ENCODE data around the gene FAM131A. TPM values are rescaled to one million over a fixed set of nuclear protein-coding genes. Genes with fewer than 3 reads are reported as not detected.

FAM131A gene
- total RNA-seq, 1 donor from 2014 or later: 17.4 TPM

DNA sequence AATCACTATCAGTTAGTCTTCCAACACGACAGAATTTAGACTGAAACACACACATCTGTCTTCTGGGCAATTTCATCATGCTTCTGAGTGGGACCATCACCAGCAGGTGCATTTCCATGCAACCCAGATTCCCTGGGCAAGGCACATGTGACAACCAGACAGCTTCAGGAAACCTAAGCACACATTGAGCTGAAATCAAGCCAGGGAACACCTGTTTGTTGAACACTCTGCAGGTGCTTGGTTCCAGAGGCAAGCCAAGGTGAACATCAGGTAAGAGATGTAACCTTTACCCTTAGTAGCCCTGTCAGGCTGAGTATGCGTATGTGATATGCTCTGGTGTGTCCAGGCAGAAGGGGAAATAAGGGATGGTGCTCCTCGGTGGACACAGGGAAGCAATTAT, 41.6 kb upstream of the FAM131A start:
- no peak overlapping the region for H3K27ac Mint-ChIP-seq
- no peaks in the 10 kb centered on the region for H3K9me3 Mint-ChIP-seq
- H3K36me3 Mint-ChIP-seq: peaks cover 2% of the 10 kb centered on the region
- H3K4me1 Mint-ChIP-seq: peaks cover 13% of the 10 kb centered on the region
- no peak for DNase-seq (ENCODE audit: low spot score in 2 of 2, unreplicated experiment in 2 of 2)
- H3K4me3 Mint-ChIP-seq: no peak overlapping the region
- no peak for TF ChIP-seq CTCF (IDR thresholded peaks at IDR 0.05; ENCODE audit: unreplicated experiment)
- peaks cover 13% of the 10 kb centered on the region for H3K27me3 Mint-ChIP-seq (ENCODE audit: low read depth)

- peaks cover 14% of the 10 kb centered on the region for H3K4me1 Mint-ChIP-seq
- H3K27ac Mint-ChIP-seq: no peak overlapping the region
- TF ChIP-seq CTCF (IDR thresholded peaks at IDR 0.05; ENCODE audit: unreplicated experiment): no peak
- no peaks in the 10 kb centered on the region for H3K9me3 Mint-ChIP-seq
- peaks cover 13% of the 10 kb centered on the region for H3K27me3 Mint-ChIP-seq (ENCODE audit: low read depth)
- H3K4me3 Mint-ChIP-seq: no peak overlapping the region
- H3K36me3 Mint-ChIP-seq: peaks cover 7% of the 10 kb centered on the region
- DNase-seq (ENCODE audit: low spot score in 2 of 2, unreplicated experiment in 2 of 2): no peak
Measured at GRCh38 chr3:184296616-184297015, 40.8 kb upstream of the FAM131A start.

DNA sequence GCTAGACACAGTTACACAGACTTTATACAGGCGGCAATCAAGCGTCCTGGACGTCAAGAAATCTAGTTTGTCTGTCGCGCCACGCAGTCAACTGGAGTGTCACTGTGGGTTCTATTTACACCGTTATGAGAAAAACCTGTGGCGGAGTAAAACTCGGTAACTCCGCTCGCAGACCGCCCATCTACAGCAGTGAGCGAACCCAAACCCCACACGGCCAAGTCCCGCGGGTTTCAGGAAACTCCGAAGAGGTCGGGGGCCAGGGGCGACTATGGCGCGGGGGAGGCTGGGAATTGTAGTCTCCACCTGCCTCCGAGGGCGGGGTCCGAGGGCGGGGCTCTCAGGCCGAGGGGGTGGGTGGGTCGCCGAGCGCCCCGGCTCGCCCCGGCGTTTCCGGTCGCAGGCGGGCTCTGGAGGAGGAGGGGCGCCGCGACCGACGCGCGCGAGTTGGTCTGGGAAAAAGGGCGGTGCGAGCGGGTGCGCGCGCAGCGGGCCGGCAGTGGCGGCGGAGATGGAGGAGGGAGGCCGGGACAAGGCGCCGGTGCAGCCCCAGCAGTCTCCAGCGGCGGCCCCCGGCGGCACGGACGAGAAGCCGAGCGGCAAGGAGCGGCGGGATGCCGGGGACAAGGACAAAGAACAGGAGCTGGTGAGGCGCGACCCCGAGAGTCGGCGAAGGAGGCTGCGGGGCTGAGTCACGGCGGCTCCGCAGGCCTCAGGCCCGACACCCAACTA, 38.5 kb upstream of the FAM131A start, which contains the start of gene PSMD2:
Gene PSMD2 (plus strand): TSS at position 483 of the 729 bp plus-strand sequence. CDS start 26 bp downstream, at position 509.
- peak within 1 kb of the TSS; percentile 98 for H3K4me3 Mint-ChIP-seq
- H3K4me1 Mint-ChIP-seq: peaks cover 14% of the 10 kb centered on the region
- peaks cover 20% of the 10 kb centered on the region for H3K36me3 Mint-ChIP-seq

DNA sequence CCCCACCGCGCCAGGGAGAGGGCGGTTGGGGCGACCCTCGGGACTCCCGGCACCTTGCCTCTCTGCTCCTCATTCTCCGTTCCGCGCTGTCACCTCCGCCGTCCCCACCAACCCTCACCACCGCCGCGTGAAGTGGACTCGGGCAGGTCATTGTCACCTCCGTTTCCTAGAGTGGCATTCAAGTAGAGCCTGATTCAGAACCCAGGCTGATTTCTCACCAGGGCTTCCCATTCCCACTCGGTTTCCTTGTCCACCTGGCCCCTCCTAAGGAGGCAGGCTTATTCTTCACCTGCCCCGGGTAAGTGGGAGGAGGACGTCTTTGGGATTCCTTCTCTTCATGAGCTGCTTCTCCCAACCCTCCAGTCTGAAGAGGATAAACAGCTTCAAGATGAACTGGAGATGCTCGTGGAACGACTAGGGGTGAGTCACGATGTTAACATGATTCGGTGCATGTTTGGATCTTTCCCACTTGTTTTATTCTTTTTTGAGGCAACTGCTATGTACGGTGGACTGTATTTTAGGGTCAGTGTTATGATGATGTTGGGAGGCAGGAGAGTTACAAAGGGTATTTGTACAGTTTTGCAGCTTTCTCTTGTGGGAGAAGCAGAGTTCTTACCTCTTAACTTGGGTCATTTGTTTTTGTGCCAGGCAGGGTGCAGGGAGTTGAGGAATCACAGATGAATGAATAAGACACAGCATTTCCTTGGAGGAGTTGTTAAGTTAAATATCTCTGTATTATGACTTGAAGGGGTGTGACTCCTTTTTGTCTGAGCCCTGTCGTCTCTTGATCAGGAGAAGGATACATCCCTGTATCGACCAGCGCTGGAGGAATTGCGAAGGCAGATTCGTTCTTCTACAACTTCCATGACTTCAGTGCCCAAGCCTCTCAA, 37.7 kb upstream of the FAM131A start:
- Mint-ChIP-seq H3K9me3 (no peaks in the 10 kb centered on the region), H3K27me3 (ENCODE audit: low read depth) (peaks cover 4% of the 10 kb centered on the region), H3K4me3 (peak overlapping the region; percentile 98), H3K27ac (peak overlapping the region; percentile 98), H3K4me1 (peaks cover 14% of the 10 kb centered on the region), H3K36me3 (peaks cover 26% of the 10 kb centered on the region)
- TF ChIP-seq CTCF (IDR thresholded peaks at IDR 0.05; ENCODE audit: unreplicated experiment): no peak
- DNase-seq (ENCODE audit: low spot score in 2 of 2, unreplicated experiment in 2 of 2): no peak

More for the DNA sequence above, 38.5 kb upstream of the FAM131A start, which contains the start of gene PSMD2:
- peak within 1 kb of the TSS; percentile 98 for H3K27ac Mint-ChIP-seq
- TF ChIP-seq CTCF (IDR thresholded peaks at IDR 0.05; ENCODE audit: unreplicated experiment): no peak
- DNase-seq (ENCODE audit: low spot score in 2 of 2, unreplicated experiment in 2 of 2): peak; percentile 97
- H3K9me3 Mint-ChIP-seq: no peaks in the 10 kb centered on the region
- peaks cover 6% of the 10 kb centered on the region for H3K27me3 Mint-ChIP-seq (ENCODE audit: low read depth)

DNA sequence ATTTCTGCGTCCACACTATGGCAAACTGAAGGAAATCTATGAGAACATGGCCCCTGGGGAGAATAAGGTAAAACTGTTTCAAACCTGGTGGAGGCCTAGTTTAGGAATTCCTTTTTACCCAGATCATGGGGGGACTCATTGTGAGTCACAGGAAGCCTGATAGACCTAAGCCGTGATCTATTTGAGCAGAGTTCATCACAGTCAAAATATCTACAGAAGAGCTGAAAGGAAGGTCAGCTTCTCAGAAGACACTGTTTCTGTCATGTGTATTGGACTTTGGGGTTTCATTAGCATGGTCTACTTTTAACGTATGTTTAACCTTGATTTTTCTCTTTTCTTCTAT, 37.1 kb upstream of the FAM131A start:
- H3K36me3 Mint-ChIP-seq: peaks cover 28% of the 10 kb centered on the region
- TF ChIP-seq CTCF (IDR thresholded peaks at IDR 0.05; ENCODE audit: unreplicated experiment): no peak
- H3K4me1 Mint-ChIP-seq: peaks cover 14% of the 10 kb centered on the region
- no peaks in the 10 kb centered on the region for H3K9me3 Mint-ChIP-seq
- peak overlapping the region; percentile 98 for H3K27ac Mint-ChIP-seq
- peak overlapping the region; percentile 98 for H3K4me3 Mint-ChIP-seq
- no peaks in the 10 kb centered on the region for H3K27me3 Mint-ChIP-seq (ENCODE audit: low read depth)
- no peak for DNase-seq (ENCODE audit: low spot score in 2 of 2, unreplicated experiment in 2 of 2)

Measured in mesothelial cell of epicardium (in vitro differentiated cells).